Lower leg skin (tissue), 4 donors: ENCODE results near the gene OTUD7B. TPM values are rescaled to one million over a fixed set of nuclear protein-coding genes. Genes with fewer than 3 reads are reported as not detected.

ENCODE experiments used
- DNase-seq, 2 donors: peaks; one replicate each; pipeline ENCODE4 v3.0.0-alpha.2; 2019; ENCODE audit warnings: low spot score in 2 of 2
- H3K4me3 ChIP-seq: fragments of 200-600 bp; sonication (generic); 2 replicates; pipeline ENCODE4 v1.5.1; 2017; ENCODE audit warnings: mild to moderate bottlenecking, low read depth; ENCODE audit not compliant: poor library complexity, severe bottlenecking
- CTCF ChIP-seq, 3 donors: fragments of 450-650 bp; IDR thresholded peaks; one replicate each; pipeline ENCODE4 v1.5.1; 2016; ENCODE audit warnings: antibody characterized with exemption in 3 of 3, mild to moderate bottlenecking in 3 of 3, moderate library complexity in 2 of 3
- POLR2A ChIP-seq, 2 donors: fragments of 450-650 bp; IDR thresholded peaks; one replicate each; pipeline ENCODE4 v1.6.1; 2016 to 2017; ENCODE audit warnings: antibody characterized with exemption in 2 of 2, mild to moderate bottlenecking in 1 of 2, moderate library complexity in 1 of 2
- WGBS, 2 donors: methylation state at CpG; one replicate each; pipeline ENCODE4 v1.1.5; 2018; 5-methylcytosine and 5-hydroxymethylcytosine counted together
- intact Hi-C: fragments of 100-400 bp; cut with DNase I; formaldehyde crosslinking; loops from one replicate; pipeline ENCODE4 v1.15.0; 2023; ENCODE audit warnings: low total_unique reads
- total RNA-seq, 4 donors: library from RNA; depleted of rRNA; stranded (reverse); fragments of >200 nt; gene quantifications; one replicate each; pipeline ENCODE4 v1.1.0, GENCODE V29; 2016

Gene OTUD7B
- total RNA-seq, 4 donors from 2014 or later, result 16.9 to 21.4 (median 18.4) TPM

- no peak for TF ChIP-seq POLR2A (IDR thresholded peaks at IDR 0.05)
- TF ChIP-seq CTCF (IDR thresholded peaks at IDR 0.05), result no peak
- WGBS, 2 donors, result 88 to 93% methylated on average over 1 of the region's 1 CpG
- no peak overlapping the region for H3K4me3 ChIP-seq
- intact Hi-C loops, result no loop called here
- DNase-seq, result no peak
These were observed 23.3 kb downstream of the OTUD7B start for GRCh38 chr1:149987297-149987595.

- no peak for DNase-seq
- no peak overlapping the region for H3K4me3 ChIP-seq
- 50 to 61% methylated on average over 4 of the region's 4 CpGs for WGBS, 2 donors
- TF ChIP-seq CTCF (IDR thresholded peaks at IDR 0.05) (no peak), POLR2A (IDR thresholded peaks at IDR 0.05) (no peak)
- intact Hi-C loops, result no loop called here
These were observed 23.8 kb downstream of the OTUD7B start for GRCh38 chr1:149986486-149987296.

GRCh38 chr1:149979972-149980540 is 30.5 kb downstream of the OTUD7B start:
- WGBS, 2 donors, result 86 to 95% methylated on average over 3 of the region's 3 CpGs
- no peak for DNase-seq
- H3K4me3 ChIP-seq, result no peak overlapping the region
- TF ChIP-seq POLR2A (IDR thresholded peaks at IDR 0.05) (no peak), CTCF (IDR thresholded peaks at IDR 0.05) (no peak)
- intact Hi-C loops, result no loop called here

DNA sequence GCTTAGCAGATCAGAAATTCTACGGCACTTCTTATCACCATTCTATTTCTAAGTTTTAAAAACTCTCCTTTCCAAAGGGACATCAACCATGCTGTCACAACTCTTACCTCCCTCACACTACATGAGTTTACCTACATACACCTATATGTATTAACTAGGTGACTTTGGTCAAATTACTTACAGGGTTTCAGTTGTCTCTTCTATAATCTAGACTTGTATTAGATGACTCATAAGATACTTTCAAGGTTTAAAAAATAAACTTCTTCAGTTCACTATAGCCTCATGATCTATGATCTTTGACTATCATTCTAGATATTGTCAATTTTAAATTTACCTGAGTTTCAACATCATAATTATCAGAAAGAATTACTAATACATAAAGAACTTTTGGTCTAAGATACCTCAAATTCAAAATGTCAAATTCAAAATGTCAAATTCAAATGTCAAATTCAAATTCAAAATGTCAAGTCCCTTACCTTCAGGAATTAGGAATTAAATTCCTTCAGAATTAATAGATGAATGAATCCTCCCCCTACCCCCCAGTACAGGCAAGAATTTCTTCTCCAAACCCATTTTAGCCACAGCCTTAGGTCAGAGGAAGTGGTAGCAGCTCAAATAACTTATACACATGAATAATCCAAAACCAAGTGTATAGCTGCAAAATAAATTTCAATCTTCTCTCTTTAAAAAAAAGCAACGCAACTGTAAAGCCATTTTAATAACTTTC is 31.1 kb downstream of the OTUD7B start:
- H3K4me3 ChIP-seq, result no peak overlapping the region
- intact Hi-C loops, result no loop called here
- TF ChIP-seq POLR2A (IDR thresholded peaks at IDR 0.05) (no peak), CTCF (IDR thresholded peaks at IDR 0.05) (no peak)
- DNase-seq, result no peak
- 90 to 94% methylated on average over 2 of the region's 2 CpGs for WGBS, 2 donors

DNA sequence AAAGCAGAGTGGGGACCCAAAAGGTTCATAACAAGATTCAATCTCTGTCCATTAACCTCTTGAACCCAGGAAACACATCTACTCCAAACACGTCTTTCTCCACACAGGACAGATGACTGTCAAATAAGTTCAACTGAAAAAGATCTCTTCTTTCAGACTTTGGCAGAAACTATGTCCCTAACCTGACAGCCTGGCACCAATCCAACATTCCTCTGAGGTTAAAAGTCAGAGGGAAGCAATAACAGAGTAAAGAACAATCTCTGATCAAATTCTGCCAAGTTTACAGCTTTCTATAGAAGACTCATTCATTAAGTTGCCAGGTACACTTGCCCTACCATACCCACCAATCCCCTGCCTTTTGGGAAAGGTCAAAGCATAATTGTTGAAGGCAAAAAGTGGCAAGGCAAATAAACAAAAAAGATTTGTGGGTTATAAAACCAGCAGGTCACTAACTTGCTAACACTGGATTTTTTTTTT is 31.9 kb downstream of the OTUD7B start:
- no peak overlapping the region for H3K4me3 ChIP-seq
- TF ChIP-seq CTCF (IDR thresholded peaks at IDR 0.05) (no peak), POLR2A (IDR thresholded peaks at IDR 0.05) (no peak)
- no peak for DNase-seq
- 46 to 70% methylated on average over 1 of the region's 1 CpG for WGBS, 2 donors
- intact Hi-C loops, result no loop called here
